Measurements from ENCODE around the gene SLC6A11. TPM values are rescaled to one million over a fixed set of nuclear protein-coding genes. Genes with fewer than 3 reads are reported as not detected.

The SLC6A11 gene
- total RNA-seq, 1 donor from 2014 or later, result not detected

DNA sequence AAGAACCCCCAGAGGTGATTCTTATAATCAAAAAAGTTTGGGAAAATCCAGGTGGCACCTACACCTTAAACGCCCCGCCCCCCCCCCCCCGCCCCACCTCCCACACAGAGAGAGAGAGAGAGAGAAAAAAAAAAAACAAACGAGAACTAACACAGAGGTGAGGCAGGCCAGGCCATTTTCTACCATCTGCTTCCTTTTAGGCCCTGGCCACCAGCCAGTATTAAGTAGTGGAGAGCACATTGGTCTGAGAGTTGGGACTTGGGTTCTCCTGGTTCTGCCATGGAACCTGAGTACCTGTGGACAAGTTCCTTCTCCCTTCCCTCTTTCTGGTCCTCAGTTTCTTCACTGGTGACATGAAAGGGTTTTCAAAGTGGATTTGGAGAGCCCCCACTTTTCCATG, 60.6 kb downstream of the SLC6A11 start:
- no peak overlapping the region for H3K4me3 ChIP-seq (ENCODE audit: low read depth, low read length)
- DNase-seq (ENCODE audit: low read depth), result no peak
- TF ChIP-seq, protein P1, sequence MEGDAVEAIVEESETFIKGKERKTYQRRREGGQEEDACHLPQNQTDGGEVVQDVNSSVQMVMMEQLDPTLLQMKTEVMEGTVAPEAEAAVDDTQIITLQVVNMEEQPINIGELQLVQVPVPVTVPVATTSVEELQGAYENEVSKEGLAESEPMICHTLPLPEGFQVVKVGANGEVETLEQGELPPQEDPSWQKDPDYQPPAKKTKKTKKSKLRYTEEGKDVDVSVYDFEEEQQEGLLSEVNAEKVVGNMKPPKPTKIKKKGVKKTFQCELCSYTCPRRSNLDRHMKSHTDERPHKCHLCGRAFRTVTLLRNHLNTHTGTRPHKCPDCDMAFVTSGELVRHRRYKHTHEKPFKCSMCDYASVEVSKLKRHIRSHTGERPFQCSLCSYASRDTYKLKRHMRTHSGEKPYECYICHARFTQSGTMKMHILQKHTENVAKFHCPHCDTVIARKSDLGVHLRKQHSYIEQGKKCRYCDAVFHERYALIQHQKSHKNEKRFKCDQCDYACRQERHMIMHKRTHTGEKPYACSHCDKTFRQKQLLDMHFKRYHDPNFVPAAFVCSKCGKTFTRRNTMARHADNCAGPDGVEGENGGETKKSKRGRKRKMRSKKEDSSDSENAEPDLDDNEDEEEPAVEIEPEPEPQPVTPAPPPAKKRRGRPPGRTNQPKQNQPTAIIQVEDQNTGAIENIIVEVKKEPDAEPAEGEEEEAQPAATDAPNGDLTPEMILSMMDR (conservative IDR thresholded peaks at IDR 0.05; ENCODE audit: low read depth, low read length), result no peak

DNA sequence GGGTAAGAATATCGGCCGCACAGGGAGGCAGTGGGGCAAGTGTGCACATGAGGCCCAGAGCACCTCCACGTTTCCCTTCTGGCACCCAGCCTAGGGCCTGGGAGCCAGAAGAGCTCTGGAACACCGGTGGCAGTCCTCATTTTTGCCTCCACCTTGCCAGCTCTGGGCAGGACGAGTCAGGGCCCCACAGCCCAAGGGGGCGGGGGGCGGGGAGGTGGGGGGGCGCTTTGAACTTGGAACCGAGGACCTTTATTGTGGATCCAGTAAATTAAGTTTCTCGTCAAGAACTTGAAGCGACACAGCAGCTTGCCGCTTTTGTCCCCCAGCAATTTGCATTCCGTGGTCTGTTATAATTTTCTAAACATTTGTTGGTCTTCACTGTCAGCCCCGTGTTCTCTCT, 66.8 kb downstream of the SLC6A11 start:
- TF ChIP-seq, protein P1 (conservative IDR thresholded peaks at IDR 0.05; ENCODE audit: low read depth, low read length), result no peak
- no peak for DNase-seq (ENCODE audit: low read depth)

DNA sequence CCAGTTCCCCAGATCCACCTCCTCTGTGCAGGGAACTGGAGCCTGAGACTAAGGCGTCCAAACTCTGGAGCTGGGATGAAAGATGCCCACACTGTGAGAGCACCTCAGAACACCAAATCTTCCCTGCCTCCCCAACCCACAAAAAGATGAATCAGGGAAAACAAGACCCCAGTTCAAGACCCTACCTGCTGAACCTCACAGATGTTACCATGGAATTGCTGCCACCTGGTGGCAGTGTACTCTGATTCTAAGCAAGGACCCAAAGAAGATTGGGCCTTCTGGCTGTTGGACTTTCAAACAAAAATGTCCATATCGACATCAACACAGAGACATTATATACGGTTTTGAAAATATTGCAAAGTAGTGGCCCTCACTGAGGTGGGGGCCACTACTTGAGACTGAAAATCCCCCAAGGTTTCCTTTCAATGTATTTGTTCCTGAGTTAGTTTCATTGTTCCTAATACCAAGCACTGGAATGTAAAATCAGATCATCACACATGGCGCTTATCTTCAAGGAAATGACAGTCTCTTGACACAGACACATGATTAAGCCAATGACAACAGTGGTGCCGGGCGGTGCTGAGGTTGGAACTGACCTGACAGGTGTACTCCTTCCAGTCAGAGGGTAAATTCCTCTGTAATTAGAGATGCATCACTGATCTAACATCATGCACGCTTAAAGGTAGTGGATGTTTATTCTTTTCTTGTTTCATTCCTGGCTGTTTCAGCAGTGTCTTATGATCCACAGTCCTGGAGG, 67.6 kb downstream of the SLC6A11 start:
- TF ChIP-seq, protein P1 (conservative IDR thresholded peaks at IDR 0.05; ENCODE audit: low read depth, low read length), result peak; percentile 66
- no peak for DNase-seq (ENCODE audit: low read depth)
- H3K4me3 ChIP-seq (ENCODE audit: low read depth, low read length), result no peak overlapping the region

More for the DNA sequence above, 66.8 kb downstream of the SLC6A11 start:
- no peak overlapping the region for H3K4me3 ChIP-seq (ENCODE audit: low read depth, low read length)

DNA sequence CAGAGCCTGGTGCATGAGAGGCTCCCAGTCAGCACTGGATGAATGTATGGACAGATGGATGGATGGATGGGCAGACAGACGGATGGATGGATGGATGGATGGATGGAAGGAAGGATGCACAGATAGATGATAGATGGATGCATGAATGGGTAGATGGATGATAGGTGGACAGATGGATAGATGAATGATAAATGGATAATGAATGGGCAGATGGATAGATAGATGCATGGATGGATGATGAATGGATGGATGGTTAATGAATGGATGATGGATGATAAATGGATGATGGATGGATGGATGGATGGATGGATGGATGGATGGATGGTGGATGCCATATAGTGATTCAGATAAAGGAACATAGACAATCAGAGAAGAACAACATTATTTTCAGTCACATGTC, 71.0 kb downstream of the SLC6A11 start:
- TF ChIP-seq, protein P1 (conservative IDR thresholded peaks at IDR 0.05; ENCODE audit: low read depth, low read length), result no peak

DNA sequence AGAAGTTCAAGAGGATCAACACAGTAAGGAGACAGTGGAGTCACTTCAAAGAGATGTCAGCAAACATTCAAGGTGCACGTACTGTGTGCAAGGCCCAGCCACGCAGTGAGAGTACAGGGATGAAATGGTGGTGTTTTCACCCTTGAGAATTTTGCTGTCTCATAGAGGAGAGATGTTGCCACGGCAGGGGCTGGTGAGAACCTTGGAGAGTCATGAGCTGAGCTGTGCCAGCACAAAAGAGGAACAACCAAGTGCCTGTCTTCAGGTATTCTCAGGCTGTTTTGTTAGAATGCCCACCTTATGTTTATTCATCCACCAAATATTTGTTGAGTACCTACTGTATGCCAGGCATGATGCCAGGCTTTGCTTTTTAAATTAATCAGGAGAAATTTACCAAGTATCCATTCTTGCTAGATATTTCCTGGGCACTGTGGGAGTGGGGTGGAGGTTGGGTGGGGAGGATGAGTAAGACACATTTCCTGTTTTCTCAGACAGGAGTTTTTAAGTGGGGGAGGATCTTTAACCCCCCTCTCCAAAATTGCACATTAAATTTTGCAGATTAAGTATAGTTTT, 72.6 kb downstream of the SLC6A11 start:
- TF ChIP-seq, protein P1 (conservative IDR thresholded peaks at IDR 0.05; ENCODE audit: low read depth, low read length), result no peak
- no peak overlapping the region for H3K4me3 ChIP-seq (ENCODE audit: low read depth, low read length)
- no peak for DNase-seq (ENCODE audit: low read depth)

More for the DNA sequence above, 71.0 kb downstream of the SLC6A11 start:
- no peak for DNase-seq (ENCODE audit: low read depth)
- H3K4me3 ChIP-seq (ENCODE audit: low read depth, low read length), result no peak overlapping the region

DNA sequence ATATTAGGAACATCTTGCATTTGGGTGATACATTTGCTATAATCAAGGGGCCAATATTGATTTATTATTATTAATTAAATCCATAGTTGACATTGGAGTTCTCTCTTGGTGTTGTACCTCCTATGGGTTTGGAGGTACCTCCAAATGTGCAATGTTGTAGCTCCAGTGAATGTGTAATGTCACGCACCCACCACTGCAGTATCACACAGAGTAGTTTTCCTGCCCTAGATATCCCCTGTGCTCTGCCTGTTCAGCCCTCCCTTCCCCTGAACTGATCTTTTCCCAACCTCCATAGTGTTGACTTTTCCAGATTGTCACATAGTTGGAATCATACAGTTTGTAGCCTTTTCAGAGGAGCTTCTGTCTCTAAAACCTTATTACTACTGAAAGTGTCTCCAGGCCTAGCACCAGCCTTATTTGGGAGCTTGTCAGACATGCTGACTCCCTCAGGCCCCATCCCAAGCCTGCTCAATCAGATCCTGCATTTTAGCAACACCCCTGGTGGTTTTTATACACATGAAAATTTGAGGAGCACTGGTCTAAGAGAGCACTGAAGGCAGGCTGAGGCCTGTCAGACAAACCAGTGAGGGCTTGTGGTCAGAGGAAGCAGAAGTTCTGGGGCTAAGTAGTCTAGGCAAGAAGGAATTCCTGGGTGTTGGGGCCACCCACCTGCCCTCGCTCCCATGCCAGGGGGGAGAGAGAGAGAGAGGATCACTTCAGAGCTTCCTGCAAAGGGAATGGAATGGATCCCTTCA, 73.4 kb downstream of the SLC6A11 start:
- DNase-seq (ENCODE audit: low read depth), result no peak
- TF ChIP-seq, protein P1 (conservative IDR thresholded peaks at IDR 0.05; ENCODE audit: low read depth, low read length), result no peak
- H3K4me3 ChIP-seq (ENCODE audit: low read depth, low read length), result no peak overlapping the region

Measured in epithelial cell of proximal tubule (primary cell).